ENCODE data around the gene C1orf167.

- TF ChIP-seq CTCF (IDR thresholded peaks at IDR 0.05 in 4 of 5, conservative IDR thresholded peaks at IDR 0.05 in 1 of 5) (peak in 1 of 5 experiments; percentile 55), POLR2A (IDR thresholded peaks at IDR 0.05) (peak; percentile 96 to 98)
Observed at GRCh38 chr1:11805422-11806306, 43.7 kb downstream of the C1orf167 start, which contains the start of the genes CLCN6 and MTHFR.

Measured in gastrocnemius medialis (tissue), 4 donors.